Fibroblast of lung (primary cell): ENCODE measurements around the gene CHST12. TPM values are rescaled to one million over a fixed set of nuclear protein-coding genes. Genes with fewer than 3 reads are reported as not detected.

Experiments used
- DNase-seq, 2 donors: peaks; one replicate each; pipeline versions ENCODE4 v3.0.0 to v3.0.0-alpha.2; 2010; ENCODE audit warnings: low read depth in 2 of 2
- H2AFZ ChIP-seq: 2 replicates; pipeline ENCODE4 v1.5.1; 2012; ENCODE audit warnings: low read length, control low read depth, inconsistent platforms
- H3K27ac ChIP-seq: 2 replicates; pipeline ENCODE4 v1.5.1; 2011; ENCODE audit warnings: low read length, control low read depth; ENCODE audit not compliant: insufficient read depth
- H3K27me3 ChIP-seq: 2 replicates; pipeline ENCODE4 v1.5.1; 2011; ENCODE audit warnings: mild to moderate bottlenecking, low read length; ENCODE audit not compliant: control insufficient read depth, insufficient read depth
- H3K36me3 ChIP-seq: 2 replicates; pipeline ENCODE4 v1.5.1; 2011; ENCODE audit warnings: low read length; ENCODE audit not compliant: control insufficient read depth, insufficient read depth
- H3K4me1 ChIP-seq: 2 replicates; pipeline ENCODE4 v1.5.1; 2011; ENCODE audit warnings: low read length; ENCODE audit not compliant: control insufficient read depth, insufficient read depth; ENCODE audit errors: extremely low read depth
- H3K4me2 ChIP-seq: 2 replicates; pipeline ENCODE4 v1.5.1; 2011; ENCODE audit warnings: low read length, control low read depth; ENCODE audit not compliant: insufficient read depth; ENCODE audit errors: extremely low read depth
- H3K4me3 ChIP-seq, 4 experiments: fragments of 200-600 bp in 1 of 4; sonication (generic) in 1 of 4; replicated peaks in 1 of 4; 2 replicates each; pipeline ENCODE4 v1.5.1; 2011 to 2016; ENCODE audit warnings: low read length in 4 of 4, low read depth in 3 of 4, mild to moderate bottlenecking in 3 of 4, control low read depth in 2 of 4, inconsistent platforms in 1 of 4, mixed read lengths in 1 of 4; ENCODE audit not compliant: insufficient read depth in 1 of 4; ENCODE audit errors: control extremely low read depth in 1 of 4
- H3K79me2 ChIP-seq: 2 replicates; pipeline ENCODE4 v1.5.1; 2012; ENCODE audit warnings: mild to moderate bottlenecking, low read length, inconsistent platforms; ENCODE audit not compliant: control insufficient read depth, insufficient read depth
- H3K9ac ChIP-seq: 2 replicates; pipeline ENCODE4 v1.5.1; 2011; ENCODE audit warnings: mild to moderate bottlenecking, low read length, control low read depth; ENCODE audit not compliant: insufficient read depth
- H3K9me3 ChIP-seq: 2 replicates; pipeline ENCODE4 v1.5.1; 2012; ENCODE audit warnings: low read depth, low read length; ENCODE audit not compliant: control insufficient read depth, insufficient read depth
- H4K20me1 ChIP-seq: 2 replicates; pipeline ENCODE4 v1.5.1; 2011; ENCODE audit warnings: low read length; ENCODE audit not compliant: control insufficient read depth, insufficient read depth; ENCODE audit errors: extremely low read depth
- EZH2 ChIP-seq: IDR thresholded peaks from 2 replicates; pipeline ENCODE4 v1.5.1; 2012; ENCODE audit warnings: low read length, control low read depth, mild to moderate bottlenecking; ENCODE audit errors: missing control alignments
- polyA plus RNA-seq, 2 donors: library from polyadenylated mRNA; depleted of rRNA in 1 of 2; stranded (reverse) in 1 of 2; unstranded in 1 of 2; fragments of >200 nt; gene quantifications; 2 replicates each; pipeline ENCODE4 v1.2.1, GENCODE V29; 2011 to 2012; ENCODE audit warnings: missing spikeins in 1 of 2
- total RNA-seq: library from RNA; depleted of rRNA; stranded (reverse); fragments of >200 nt; gene quantifications from 2 replicates; pipeline ENCODE4 v1.2.1, GENCODE V29; 2014
- TF ChIP-seq, protein P1 (sequence below), 2 donors: IDR thresholded peaks in 1 of 2; conservative IDR thresholded peaks in 1 of 2; 1 replicate in 1 of 2; 2 replicates in 1 of 2; pipeline ENCODE4 v1.5.1; 2011 to 2012; ENCODE audit warnings: low read length in 2 of 2, control low read depth in 1 of 2, inconsistent platforms in 1 of 2, low read depth in 1 of 2, mild to moderate bottlenecking in 1 of 2

CHST12 gene
- total and polyA plus RNA-seq, 2 donors (not counting 1 experiment from before 2014, with no cell fraction given): 3.5 to 9.5 TPM

DNA sequence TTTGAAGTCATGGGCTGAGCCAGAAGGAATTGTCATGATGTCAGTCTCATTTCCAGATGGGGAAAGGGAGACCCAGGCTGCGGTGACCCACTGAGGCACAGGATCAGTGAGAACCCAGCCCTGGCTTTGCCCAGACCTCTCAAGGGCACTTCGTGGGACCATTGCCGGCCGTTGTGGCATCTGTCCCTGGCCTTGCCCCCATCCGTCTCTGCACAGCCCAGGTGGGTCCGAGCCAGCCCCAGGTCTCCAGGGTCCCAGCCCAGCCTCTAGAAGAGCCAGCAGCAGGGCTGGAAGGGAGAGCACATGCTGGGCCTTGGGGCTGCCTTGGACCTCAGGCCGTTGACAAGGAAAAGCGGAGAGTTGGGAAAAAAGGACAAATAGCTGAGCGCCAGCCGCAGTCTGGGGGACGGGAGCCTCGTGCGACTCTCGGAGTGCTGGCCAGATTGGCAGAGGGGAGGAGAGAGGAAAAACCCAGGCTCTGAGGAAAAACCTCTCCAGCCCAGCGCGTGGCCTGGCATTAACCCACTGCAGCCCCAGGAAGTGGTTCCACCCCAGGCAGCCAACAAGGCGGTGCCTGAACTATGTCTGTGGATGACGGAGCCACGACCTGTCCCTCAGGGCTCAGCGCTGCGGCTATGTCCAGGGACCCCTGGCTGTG lies 42.6 kb downstream of the CHST12 start:
- Histone ChIP-seq H3K79me2 (no peaks in the 10 kb centered on the region), H3K27me3 (no peaks in the 10 kb centered on the region), H3K4me3 (no peak overlapping the region), H3K4me1 (no peaks in the 10 kb centered on the region), H3K36me3 (no peaks in the 10 kb centered on the region), H3K27ac (no peak overlapping the region), H4K20me1 (no peaks in the 10 kb centered on the region), H3K4me2 (no peak overlapping the region), H3K9ac (no peak overlapping the region), H2AFZ (no peak overlapping the region), H3K9me3 (no peaks in the 10 kb centered on the region)
- no peak for TF ChIP-seq EZH2
- TF ChIP-seq, protein P1, sequence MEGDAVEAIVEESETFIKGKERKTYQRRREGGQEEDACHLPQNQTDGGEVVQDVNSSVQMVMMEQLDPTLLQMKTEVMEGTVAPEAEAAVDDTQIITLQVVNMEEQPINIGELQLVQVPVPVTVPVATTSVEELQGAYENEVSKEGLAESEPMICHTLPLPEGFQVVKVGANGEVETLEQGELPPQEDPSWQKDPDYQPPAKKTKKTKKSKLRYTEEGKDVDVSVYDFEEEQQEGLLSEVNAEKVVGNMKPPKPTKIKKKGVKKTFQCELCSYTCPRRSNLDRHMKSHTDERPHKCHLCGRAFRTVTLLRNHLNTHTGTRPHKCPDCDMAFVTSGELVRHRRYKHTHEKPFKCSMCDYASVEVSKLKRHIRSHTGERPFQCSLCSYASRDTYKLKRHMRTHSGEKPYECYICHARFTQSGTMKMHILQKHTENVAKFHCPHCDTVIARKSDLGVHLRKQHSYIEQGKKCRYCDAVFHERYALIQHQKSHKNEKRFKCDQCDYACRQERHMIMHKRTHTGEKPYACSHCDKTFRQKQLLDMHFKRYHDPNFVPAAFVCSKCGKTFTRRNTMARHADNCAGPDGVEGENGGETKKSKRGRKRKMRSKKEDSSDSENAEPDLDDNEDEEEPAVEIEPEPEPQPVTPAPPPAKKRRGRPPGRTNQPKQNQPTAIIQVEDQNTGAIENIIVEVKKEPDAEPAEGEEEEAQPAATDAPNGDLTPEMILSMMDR (conservative IDR thresholded peaks at IDR 0.05 in 1 of 2, IDR thresholded peaks at IDR 0.05 in 1 of 2; ENCODE audit: low read depth in 1 of 2, low read length in 2 of 2): no peak
- DNase-seq: no peak

DNA sequence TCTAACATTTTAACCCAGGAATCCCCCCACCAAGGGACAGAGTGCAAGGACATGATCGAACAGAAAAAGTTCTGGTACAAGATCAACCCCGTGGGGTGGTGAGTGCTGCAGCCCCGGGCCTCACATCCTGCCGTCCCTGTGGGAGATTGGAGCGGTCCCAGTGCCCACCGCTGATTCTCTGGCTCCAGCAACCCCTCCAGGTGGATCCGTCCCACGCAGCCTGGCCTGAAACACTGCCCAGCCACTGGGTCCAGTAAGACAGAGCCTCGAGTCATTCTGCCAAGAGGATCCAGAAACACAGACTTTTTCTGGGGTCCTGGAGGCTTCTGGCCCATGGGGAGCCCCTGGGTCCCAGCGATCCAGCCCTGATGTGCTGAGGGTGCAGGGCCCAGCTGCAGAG lies 43.3 kb downstream of the CHST12 start:
- no peaks in the 10 kb centered on the region for H4K20me1 ChIP-seq
- H2AFZ ChIP-seq: no peak overlapping the region
- H3K9me3 ChIP-seq: no peaks in the 10 kb centered on the region
- H3K79me2 ChIP-seq: no peaks in the 10 kb centered on the region
- H3K27ac ChIP-seq: no peak overlapping the region
- DNase-seq: no peak
- H3K4me2 ChIP-seq: no peak overlapping the region
- no peaks in the 10 kb centered on the region for H3K36me3 ChIP-seq
- H3K4me3 ChIP-seq: no peak overlapping the region
- no peaks in the 10 kb centered on the region for H3K27me3 ChIP-seq
- no peaks in the 10 kb centered on the region for H3K4me1 ChIP-seq
- H3K9ac ChIP-seq: no peak overlapping the region
- no peak for TF ChIP-seq EZH2
- TF ChIP-seq, protein P1 (conservative IDR thresholded peaks at IDR 0.05 in 1 of 2, IDR thresholded peaks at IDR 0.05 in 1 of 2; ENCODE audit: low read depth in 1 of 2, low read length in 2 of 2): no peak

DNA sequence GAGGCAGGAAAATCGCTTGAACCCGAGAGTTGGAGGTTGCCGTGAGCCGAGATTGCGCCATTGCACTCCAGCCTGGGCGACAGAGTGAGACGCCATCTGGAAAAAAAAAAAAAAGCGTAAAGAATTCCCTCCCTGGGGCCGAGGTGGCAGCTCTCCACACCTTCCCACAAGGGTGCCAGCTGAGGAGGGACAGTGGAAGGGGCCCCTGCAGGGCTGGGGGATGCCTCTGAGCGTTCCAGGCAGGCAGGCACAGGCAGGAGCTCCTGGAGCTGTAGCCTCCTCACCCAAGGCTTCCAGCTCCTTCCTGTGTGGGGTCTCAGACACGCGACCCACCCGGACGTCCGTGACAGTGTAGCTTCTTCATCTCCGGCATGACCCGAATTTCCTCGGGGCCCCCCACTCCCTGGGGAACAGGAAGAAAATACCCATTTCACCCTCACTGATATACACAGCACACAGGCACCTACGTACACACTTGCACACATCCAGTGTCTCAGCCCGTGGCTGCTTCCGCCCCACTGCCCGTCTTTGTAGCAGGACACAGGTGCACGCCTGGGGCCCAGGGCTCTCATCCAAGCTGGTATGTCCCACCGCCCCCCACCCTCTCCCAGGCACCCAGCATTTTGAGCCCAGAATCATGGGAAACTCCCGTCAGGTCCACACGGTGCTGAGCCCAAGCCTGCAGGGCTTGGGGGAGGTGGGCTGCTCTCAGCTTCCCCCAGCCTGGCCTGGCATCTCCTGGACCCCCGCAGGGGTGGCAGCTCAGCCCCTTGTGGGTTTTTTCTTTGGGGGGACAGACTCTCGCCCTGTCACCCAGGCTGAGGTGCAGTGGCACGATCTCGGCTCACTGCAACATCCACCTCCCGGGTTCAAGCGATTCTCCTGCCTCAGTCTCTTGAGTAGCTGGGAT lies 47.0 kb downstream of the CHST12 start:
- Histone ChIP-seq H3K27me3 (no peaks in the 10 kb centered on the region), H2AFZ (no peak overlapping the region), H3K36me3 (no peaks in the 10 kb centered on the region), H3K4me1 (no peaks in the 10 kb centered on the region), H4K20me1 (no peaks in the 10 kb centered on the region), H3K4me3 (no peak overlapping the region), H3K9me3 (no peaks in the 10 kb centered on the region), H3K79me2 (no peaks in the 10 kb centered on the region), H3K4me2 (no peak overlapping the region), H3K9ac (no peak overlapping the region), H3K27ac (no peak overlapping the region)
- TF ChIP-seq, protein P1 (conservative IDR thresholded peaks at IDR 0.05 in 1 of 2, IDR thresholded peaks at IDR 0.05 in 1 of 2; ENCODE audit: low read depth in 1 of 2, low read length in 2 of 2): no peak
- no peak for TF ChIP-seq EZH2
- DNase-seq: no peak
